HFF-Myc (cell line): ENCODE data around the gene EWSR1.
"Not testable (repeated sequence)": the region's sequence is repeated elsewhere in the genome, so short reads cannot be mapped to it uniquely, and the experiment has no call there.

Experiments used
- DNase-seq: peaks from one replicate; pipeline ENCODE4 v3.0.0-alpha.2; 2011; ENCODE audit warnings: low read depth; ENCODE audit errors: extremely low read depth
- H3K4me3 ChIP-seq: replicated peaks from 2 replicates; pipeline ENCODE4 v1.5.1; 2011; ENCODE audit warnings: low read depth, mild to moderate bottlenecking, control low read depth, low read length
- CTCF ChIP-seq: IDR thresholded peaks from 2 replicates; pipeline ENCODE4 v1.5.1; 2012; ENCODE audit warnings: mild to moderate bottlenecking, low read depth, low read length, control low read depth; ENCODE audit errors: missing control alignments

The EWSR1 gene

GRCh38 chr22:29225422-29226090, 42.5 kb upstream of the EWSR1 start:
- TF ChIP-seq CTCF: no peak
- H3K4me3 ChIP-seq: no peak overlapping the region
- DNase-seq: no peak

- no peak for TF ChIP-seq CTCF
- H3K4me3 ChIP-seq: no peak overlapping the region
- DNase-seq: no peak
Observed at GRCh38 chr22:29226351-29226981, 41.6 kb upstream of the EWSR1 start.

- no peak for DNase-seq
- no peak for TF ChIP-seq CTCF
- H3K4me3 ChIP-seq: no peak overlapping the region
Observed at GRCh38 chr22:29230972-29231875, 36.8 kb upstream of the EWSR1 start.

GRCh38 chr22:29231971-29232959, 35.8 kb upstream of the EWSR1 start:
- DNase-seq: no peak
- no peak for TF ChIP-seq CTCF
- no peak overlapping the region for H3K4me3 ChIP-seq

- DNase-seq: no peak
- TF ChIP-seq CTCF: no peak
- no peak overlapping the region for H3K4me3 ChIP-seq
Observed at GRCh38 chr22:29233277-29233877, 34.7 kb upstream of the EWSR1 start.

GRCh38 chr22:29240481-29240880, 27.6 kb upstream of the EWSR1 start:
- DNase-seq, H3K4me3 ChIP-seq: not testable (repeated sequence)
